Dendritic cell treated with granulocyte-macrophage colony-stimulating factor and Interleukin-4, amounts not matched to agents 40 ng/mL and 50 ng/mL, for 4 days (primary cell): ENCODE measurements around the gene SLC9A8.
"Not testable (repeated sequence)": the region's sequence is repeated elsewhere in the genome, so short reads cannot be mapped to it uniquely, and the experiment has no call there.

Source experiments
- H3K27ac Mint-ChIP-seq: one replicate; pipeline ENCODE4 v1.8.0; 2022; ENCODE audit warnings: mild to moderate bottlenecking, mixed read lengths
- H3K27me3 Mint-ChIP-seq: one replicate; pipeline ENCODE4 v1.8.0; 2022; ENCODE audit warnings: mild to moderate bottlenecking, mixed read lengths
- H3K36me3 Mint-ChIP-seq: one replicate; pipeline ENCODE4 v1.8.0; 2022; ENCODE audit warnings: low read depth, mixed read lengths
- H3K4me1 Mint-ChIP-seq: one replicate; pipeline ENCODE4 v1.8.0; 2022; ENCODE audit warnings: low read depth, mixed read lengths
- H3K4me3 Mint-ChIP-seq: one replicate; pipeline ENCODE4 v1.8.0; 2022; ENCODE audit warnings: mild to moderate bottlenecking, moderate library complexity, mixed read lengths
- H3K9me3 Mint-ChIP-seq: one replicate; pipeline ENCODE4 v1.8.0; 2022; ENCODE audit warnings: mixed read lengths
- intact Hi-C: fragments of 100-400 bp; cut with micrococcal nuclease; formaldehyde crosslinking; loops from one replicate; pipeline ENCODE4 v1.15.0; 2022

The SLC9A8 gene

GRCh38 chr20:49783021-49783995, 29.3 kb upstream of the SLC9A8 start:
- peaks cover 17% of the 10 kb centered on the region for H3K4me1 Mint-ChIP-seq
- H3K9me3 Mint-ChIP-seq, intact Hi-C loops, H3K4me3 Mint-ChIP-seq, H3K36me3 Mint-ChIP-seq, H3K27me3 Mint-ChIP-seq, H3K27ac Mint-ChIP-seq: not testable (repeated sequence)

GRCh38 chr20:49784291-49784690, 28.3 kb upstream of the SLC9A8 start:
- Mint-ChIP-seq H3K4me1 (peaks cover 27% of the 10 kb centered on the region), H3K4me3 (no peak overlapping the region), H3K36me3 (no peaks in the 10 kb centered on the region), H3K9me3 (no peaks in the 10 kb centered on the region), H3K27ac (no peak overlapping the region), H3K27me3 (no peaks in the 10 kb centered on the region)
- intact Hi-C loops: no loop called here

DNA sequence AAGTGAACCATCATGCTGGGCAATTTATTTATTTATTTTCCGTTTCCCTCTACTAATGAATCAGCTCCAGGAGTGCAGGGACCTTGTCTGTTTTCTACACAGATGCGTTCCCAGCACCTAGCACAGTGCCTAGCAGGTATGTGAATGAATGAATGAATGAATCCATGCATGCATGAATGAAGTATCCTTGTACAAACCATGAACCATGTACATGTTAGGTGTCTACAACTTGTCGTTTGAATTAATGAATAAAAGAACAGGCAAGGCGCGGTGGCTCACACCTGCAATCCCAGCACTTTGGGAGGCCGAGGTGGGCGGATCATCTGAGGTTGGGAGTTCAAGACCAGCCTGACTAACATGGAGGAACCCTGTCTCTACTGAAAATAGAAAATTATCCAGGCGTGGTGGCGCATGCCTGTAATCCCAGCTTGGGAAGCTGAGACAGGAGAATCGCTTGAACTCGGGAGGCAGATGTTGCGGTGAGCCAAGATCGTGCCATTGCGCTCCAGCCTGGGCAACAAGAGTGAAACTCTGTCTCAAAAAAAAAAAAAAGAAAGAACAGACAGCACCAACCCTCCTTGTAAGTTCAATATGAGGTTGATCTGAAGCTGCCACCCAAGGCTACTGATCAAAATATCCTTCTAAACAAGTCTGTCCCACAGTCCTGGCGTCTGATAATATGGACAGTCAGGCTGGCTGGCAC, 27.3 kb upstream of the SLC9A8 start:
- intact Hi-C loops: loop anchor here (5.0 kb wide), 1 partner anchor 37 kb away; no protein-coding TSS in a partner anchor
- H3K27ac Mint-ChIP-seq: peak overlapping the region; percentile 70
- H3K27me3 Mint-ChIP-seq: no peaks in the 10 kb centered on the region
- H3K4me3 Mint-ChIP-seq: no peak overlapping the region
- no peaks in the 10 kb centered on the region for H3K36me3 Mint-ChIP-seq
- H3K4me1 Mint-ChIP-seq: peaks cover 37% of the 10 kb centered on the region
- no peaks in the 10 kb centered on the region for H3K9me3 Mint-ChIP-seq

GRCh38 chr20:49785852-49786175, 26.8 kb upstream of the SLC9A8 start:
- Mint-ChIP-seq H3K27ac (peak overlapping the region; percentile 70), H3K9me3 (no peaks in the 10 kb centered on the region), H3K36me3 (no peaks in the 10 kb centered on the region), H3K4me3 (peak overlapping the region; percentile 37), H3K27me3 (no peaks in the 10 kb centered on the region), H3K4me1 (peaks cover 42% of the 10 kb centered on the region)
- intact Hi-C loops: loop anchor here (5.0 kb wide), 1 partner anchor 36 kb away; no protein-coding TSS in a partner anchor

DNA sequence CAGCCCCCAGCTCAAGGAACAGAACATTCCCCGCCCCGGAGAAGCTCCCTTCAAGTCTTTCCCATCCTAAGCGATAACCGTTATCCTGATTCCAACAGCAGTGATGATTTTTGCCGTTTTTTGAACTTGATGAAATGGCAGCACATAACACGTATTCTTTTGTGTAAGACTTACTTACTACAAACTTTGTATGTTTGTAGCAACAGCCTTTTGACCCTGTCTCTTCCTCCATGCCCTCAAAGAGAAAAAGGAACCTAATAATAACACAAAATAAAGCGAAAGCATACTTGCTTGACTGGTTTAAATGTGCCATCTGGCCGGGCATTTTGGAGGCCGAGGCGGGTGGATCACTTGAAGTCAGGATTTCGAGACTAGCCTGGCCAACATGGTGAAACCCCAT, 26.4 kb upstream of the SLC9A8 start:
- Mint-ChIP-seq H3K27ac (peak overlapping the region; percentile 70), H3K27me3 (no peaks in the 10 kb centered on the region), H3K4me3 (no peak overlapping the region)

GRCh38 chr20:49786668-49787370, 25.8 kb upstream of the SLC9A8 start:
- intact Hi-C loops: loop anchor here (5.0 kb wide), 1 partner anchor 35 kb away; no protein-coding TSS in a partner anchor
- H3K9me3 Mint-ChIP-seq: no peaks in the 10 kb centered on the region
- H3K36me3 Mint-ChIP-seq: no peaks in the 10 kb centered on the region
- H3K4me3 Mint-ChIP-seq: no peak overlapping the region
- no peaks in the 10 kb centered on the region for H3K27me3 Mint-ChIP-seq
- peaks cover 51% of the 10 kb centered on the region for H3K4me1 Mint-ChIP-seq
- peak overlapping the region; percentile 70 for H3K27ac Mint-ChIP-seq

More for the DNA sequence above, 26.4 kb upstream of the SLC9A8 start:
- Mint-ChIP-seq H3K4me1 (peaks cover 46% of the 10 kb centered on the region), H3K36me3 (no peaks in the 10 kb centered on the region), H3K9me3 (no peaks in the 10 kb centered on the region)
- intact Hi-C loops: loop anchor here (5.0 kb wide), 1 partner anchor 36 kb away; no protein-coding TSS in a partner anchor

- no peaks in the 10 kb centered on the region for H3K27me3 Mint-ChIP-seq
- intact Hi-C loops: loop anchor here (5.0 kb wide), 1 partner anchor 35 kb away; no protein-coding TSS in a partner anchor
- no peaks in the 10 kb centered on the region for H3K9me3 Mint-ChIP-seq
- no peaks in the 10 kb centered on the region for H3K36me3 Mint-ChIP-seq
- H3K4me1 Mint-ChIP-seq: peaks cover 57% of the 10 kb centered on the region
- H3K27ac Mint-ChIP-seq: peak overlapping the region; percentile 45
- no peak overlapping the region for H3K4me3 Mint-ChIP-seq
These were observed 25.0 kb upstream of the SLC9A8 start for GRCh38 chr20:49787371-49788357.

DNA sequence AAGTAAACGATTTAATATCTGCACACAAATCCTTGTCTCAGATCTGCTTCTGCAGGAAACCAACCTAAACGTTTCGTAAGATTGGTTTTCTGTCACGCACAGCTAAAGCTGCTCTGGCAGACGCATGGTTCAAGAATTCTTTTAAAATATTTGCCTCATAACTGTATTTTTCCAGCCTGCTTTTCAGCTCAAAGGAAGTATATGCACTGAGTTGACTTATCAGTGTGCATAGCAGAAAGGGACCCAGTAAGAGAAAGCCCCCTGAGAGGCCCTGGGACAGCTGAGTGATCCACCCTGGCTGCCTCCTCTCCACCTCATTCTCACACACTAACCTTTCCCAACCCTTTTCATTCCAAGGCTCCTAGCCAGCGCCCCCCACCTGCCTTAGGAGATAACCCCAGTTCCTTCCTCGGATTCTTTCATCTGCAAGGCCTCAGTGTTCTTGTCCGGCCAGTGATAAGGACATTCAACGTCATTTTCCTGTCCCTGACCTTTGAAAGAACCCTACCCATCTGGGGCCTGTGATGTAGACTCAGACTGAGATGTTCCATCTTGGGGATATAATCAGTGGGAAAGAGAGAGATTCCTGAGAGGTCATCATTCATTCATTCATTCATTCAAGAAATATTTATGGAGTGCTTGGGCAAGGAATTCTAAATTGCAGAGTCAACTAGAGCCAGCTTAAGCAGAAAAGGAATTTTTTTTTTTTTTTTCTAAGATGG, 22.4 kb upstream of the SLC9A8 start:
- intact Hi-C loops: no loop called here
- Mint-ChIP-seq H3K36me3 (no peaks in the 10 kb centered on the region), H3K4me3 (no peak overlapping the region), H3K27me3 (no peaks in the 10 kb centered on the region), H3K9me3 (no peaks in the 10 kb centered on the region), H3K27ac (peak overlapping the region; percentile 81), H3K4me1 (peaks cover 75% of the 10 kb centered on the region)

DNA sequence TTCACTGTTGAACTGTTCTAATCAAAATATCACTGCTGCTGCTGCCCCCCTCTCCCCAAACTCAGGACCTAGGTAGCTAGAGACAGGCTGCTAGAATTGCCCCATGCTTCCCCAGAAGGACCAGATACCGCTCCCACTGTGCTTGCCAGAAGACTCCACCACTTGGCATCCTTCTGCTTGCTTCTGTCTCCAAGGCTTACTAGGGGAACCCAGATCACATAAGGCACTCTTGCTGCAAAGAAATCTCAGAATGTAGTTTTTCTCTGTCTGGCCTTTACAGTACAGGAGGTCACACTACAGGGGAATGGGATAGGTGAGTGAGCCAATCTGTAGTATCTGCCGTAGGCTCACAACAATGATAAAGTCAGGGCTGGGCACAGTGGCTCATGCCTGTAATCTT, 21.5 kb upstream of the SLC9A8 start:
- Mint-ChIP-seq H3K4me3 (no peak overlapping the region), H3K9me3 (no peaks in the 10 kb centered on the region), H3K4me1 (peaks cover 68% of the 10 kb centered on the region), H3K27me3 (no peaks in the 10 kb centered on the region), H3K36me3 (no peaks in the 10 kb centered on the region), H3K27ac (peak overlapping the region; percentile 19)
- intact Hi-C loops: no loop called here

GRCh38 chr20:49792006-49792405, 20.6 kb upstream of the SLC9A8 start:
- H3K9me3 Mint-ChIP-seq: no peaks in the 10 kb centered on the region
- H3K36me3 Mint-ChIP-seq: no peaks in the 10 kb centered on the region
- H3K4me3 Mint-ChIP-seq: no peak overlapping the region
- peak overlapping the region; percentile 19 for H3K27ac Mint-ChIP-seq
- no peaks in the 10 kb centered on the region for H3K27me3 Mint-ChIP-seq
- H3K4me1 Mint-ChIP-seq: peaks cover 62% of the 10 kb centered on the region
- intact Hi-C loops: no loop called here

GRCh38 chr20:49792611-49793010, 20.0 kb upstream of the SLC9A8 start:
- no peaks in the 10 kb centered on the region for H3K36me3 Mint-ChIP-seq
- H3K4me3 Mint-ChIP-seq: no peak overlapping the region
- H3K9me3 Mint-ChIP-seq: no peaks in the 10 kb centered on the region
- H3K4me1 Mint-ChIP-seq: peaks cover 61% of the 10 kb centered on the region
- H3K27ac Mint-ChIP-seq: no peak overlapping the region
- intact Hi-C loops: no loop called here
- peaks cover 3% of the 10 kb centered on the region for H3K27me3 Mint-ChIP-seq

GRCh38 chr20:49794336-49795134, 18.1 kb upstream of the SLC9A8 start:
- peak overlapping the region; percentile 72 for H3K27ac Mint-ChIP-seq
- H3K9me3 Mint-ChIP-seq: no peaks in the 10 kb centered on the region
- H3K4me1 Mint-ChIP-seq: peaks cover 58% of the 10 kb centered on the region
- intact Hi-C loops: loop anchor here (2.0 kb wide), 1 partner anchor 18 kb away; the partner anchor contains the start of gene SLC9A8
- no peak overlapping the region for H3K4me3 Mint-ChIP-seq
- H3K27me3 Mint-ChIP-seq: peaks cover 16% of the 10 kb centered on the region
- no peaks in the 10 kb centered on the region for H3K36me3 Mint-ChIP-seq
